AG20443 (cell line): ENCODE measurements around the gene TIGD6.

ENCODE experiments used
- DNase-seq: peaks from one replicate; pipeline ENCODE4 v3.0.0; 2012; ENCODE audit warnings: low spot score, mixed read lengths

Gene TIGD6

GRCh38 chr5:150016537-150016936, 16.1 kb upstream of the TIGD6 start:
- DNase-seq = no peak

GRCh38 chr5:150015415-150015814, 15.0 kb upstream of the TIGD6 start:
- DNase-seq = no peak

DNA sequence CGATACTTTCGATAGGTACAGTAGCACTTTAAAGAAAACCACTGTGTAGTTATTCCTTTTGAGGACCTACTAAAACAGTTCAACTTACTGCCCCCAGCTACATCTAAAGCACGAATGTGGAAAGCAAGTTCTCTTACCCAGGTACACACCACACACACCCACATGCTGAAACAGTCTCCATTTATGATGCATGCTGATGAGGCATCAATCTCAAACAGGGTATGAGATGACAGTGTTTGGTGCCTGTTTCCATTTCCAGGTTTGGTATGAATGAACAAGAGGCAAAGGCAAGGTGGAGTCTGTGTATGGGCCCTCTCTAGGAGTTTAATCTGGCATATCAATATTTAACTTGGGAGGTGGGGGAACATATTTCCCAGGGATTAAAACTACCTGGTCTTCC, 14.0 kb upstream of the TIGD6 start:
- DNase-seq = no peak

DNA sequence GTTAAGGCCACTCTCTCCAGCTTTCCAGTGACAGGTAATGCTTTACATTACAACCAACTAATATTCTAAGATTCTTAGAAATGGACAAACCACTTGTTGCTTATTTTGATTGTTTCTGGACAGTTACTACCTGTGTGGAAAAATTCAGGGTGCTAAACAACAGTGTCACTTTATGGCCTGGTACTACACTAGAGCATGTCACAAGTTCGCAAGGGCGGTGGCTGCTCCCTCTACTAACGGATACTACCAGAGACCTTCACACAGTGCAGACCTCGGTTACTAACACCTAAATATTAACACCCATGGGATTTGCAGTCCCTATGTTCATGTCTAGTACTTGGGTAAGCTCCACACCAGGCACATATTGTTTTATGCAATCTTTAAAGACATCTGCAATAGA, 13.5 kb upstream of the TIGD6 start:
- DNase-seq = no peak

- no peak for DNase-seq
Observed at GRCh38 chr5:150009671-150010387, 9.4 kb upstream of the TIGD6 start.

DNA sequence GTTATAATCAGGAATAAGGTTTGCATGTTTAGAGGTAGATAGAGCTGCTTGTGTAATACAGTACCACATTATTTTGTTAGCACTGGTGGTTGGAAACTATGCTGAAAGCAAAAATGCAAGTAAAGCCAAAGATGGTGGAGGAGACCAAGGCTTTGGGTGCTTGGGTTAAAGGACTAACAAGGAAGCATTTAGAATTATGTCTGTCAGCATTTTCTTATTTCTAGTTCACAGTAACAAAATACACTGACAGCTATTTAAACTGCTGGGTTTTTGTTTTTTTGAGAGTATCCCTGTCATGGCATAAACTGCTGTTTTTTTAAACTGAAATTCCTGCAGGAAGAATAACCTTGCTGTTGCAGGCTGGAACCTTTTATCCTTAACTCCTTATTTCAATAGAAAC, 6.6 kb upstream of the TIGD6 start:
- DNase-seq = no peak

- DNase-seq = no peak
Observed at GRCh38 chr5:150006318-150006717, 5.9 kb upstream of the TIGD6 start.

GRCh38 chr5:150001660-150002486, 1.4 kb upstream of the TIGD6 start:
- DNase-seq = peak; percentile 82

GRCh38 chr5:150000990-150001659, 671 bp upstream of the TIGD6 start:
- peak; percentile 78 for DNase-seq

GRCh38 chr5:149999866-150000255, 593 bp downstream of the TIGD6 start:
- no peak for DNase-seq

DNA sequence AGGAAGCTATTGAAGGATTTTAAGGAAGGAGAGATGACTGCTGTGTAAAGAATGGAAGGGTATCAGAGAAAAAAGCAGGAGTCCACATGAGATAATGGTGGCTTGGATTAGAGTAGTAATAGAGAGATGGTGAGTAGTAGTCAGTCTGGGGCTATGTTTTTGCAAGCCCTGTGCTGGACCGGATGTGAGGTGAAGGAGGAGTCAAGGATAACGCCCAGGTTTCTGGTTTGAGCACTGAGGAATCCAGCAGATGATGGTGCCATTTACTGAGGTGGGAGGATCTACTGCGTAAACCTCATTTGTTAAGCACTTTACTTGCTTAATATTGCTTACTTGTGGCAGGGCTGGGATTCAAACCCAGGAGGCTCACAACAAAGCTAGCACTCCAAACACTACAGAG, 1.1 kb downstream of the TIGD6 start:
- no peak for DNase-seq

DNA sequence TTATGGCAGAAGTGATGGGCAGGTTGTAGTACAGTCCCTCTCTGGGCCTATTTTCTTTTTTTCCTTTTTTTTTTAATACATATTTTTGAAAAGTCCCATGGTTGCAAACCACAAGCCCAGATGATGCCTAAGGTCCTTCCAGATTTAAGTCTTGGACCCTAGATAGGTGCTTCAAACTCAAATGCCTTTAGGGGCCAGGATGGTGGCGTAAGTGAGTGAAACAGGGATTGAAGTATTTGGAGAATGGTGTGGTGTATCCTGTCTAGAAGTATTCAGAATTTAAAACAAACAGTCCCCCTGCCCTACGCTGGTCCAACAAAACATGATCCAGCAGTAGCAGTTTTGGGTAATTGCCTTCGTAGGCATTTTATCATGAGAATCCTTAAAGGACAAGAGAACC, 2.2 kb downstream of the TIGD6 start:
- DNase-seq = no peak

DNA sequence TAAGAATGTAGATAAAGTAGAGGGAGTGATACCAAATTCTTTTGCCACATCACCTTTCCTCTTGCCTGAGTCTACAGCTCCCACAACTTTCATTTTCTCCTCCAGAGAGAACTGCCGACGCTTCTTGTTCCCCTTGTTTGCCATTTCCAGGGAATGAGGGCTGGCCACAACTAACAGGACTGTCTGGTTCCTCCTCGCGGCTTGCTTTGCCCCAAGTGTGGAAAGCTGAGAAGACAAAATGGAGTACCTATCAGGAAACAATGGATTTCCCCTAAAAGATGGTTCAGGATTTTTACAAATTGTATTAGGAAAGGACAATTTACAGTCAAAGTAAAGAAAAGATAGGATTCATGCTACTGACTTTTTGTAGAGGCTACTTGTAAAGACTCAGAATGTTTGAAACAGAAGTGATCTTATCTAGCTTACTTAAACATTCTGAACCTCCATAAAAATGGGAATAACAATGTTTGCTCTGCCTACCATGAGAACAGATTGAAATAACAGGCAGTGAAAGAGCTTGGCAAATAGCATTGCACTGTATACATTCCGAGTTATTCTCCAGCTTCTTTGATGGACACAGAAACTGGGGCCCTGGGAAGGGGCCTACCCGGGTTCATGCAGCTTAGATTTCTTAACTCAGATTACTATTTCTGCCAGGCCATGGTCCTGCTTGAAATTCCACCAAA, 4.1 kb downstream of the TIGD6 start:
- no peak for DNase-seq

DNA sequence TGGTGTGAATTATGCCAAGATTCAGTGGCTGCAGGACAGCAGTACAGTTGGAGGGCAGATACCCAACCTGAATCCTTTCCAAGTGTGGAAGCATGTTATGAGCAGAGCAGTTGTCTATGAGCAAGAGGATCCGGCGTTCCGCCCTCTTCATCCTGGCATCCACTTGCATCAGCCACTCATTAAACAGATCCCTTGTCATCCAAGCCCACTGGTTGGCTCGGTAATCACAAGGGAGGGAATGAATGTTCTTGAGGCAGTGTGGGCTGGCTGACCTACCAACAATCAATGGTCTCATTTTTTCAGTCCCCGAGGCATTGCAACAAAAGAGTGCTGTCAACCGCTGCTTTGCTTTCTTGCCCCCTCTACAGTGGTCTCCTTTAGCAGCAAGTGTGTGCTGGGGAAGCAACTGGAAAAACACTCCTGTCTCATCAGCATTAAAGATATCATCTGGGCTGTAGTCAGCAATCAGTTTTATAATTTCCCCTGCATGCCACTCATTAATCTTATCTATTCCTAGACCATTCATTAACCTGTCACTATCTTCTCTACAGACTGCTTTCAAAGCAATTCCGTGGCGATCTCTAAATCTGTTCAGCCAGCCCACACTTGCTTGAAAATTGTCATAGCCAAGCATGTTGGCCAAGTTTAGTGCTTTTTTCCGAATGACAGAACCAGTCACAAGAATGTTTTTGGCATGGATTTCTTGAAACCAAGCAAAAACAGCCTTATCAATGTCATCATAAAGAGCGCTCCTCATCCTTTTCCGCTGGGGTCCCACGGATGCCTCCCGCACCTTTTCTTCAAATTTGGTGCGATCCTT, 4.9 kb downstream of the TIGD6 start:
- DNase-seq = no peak

DNA sequence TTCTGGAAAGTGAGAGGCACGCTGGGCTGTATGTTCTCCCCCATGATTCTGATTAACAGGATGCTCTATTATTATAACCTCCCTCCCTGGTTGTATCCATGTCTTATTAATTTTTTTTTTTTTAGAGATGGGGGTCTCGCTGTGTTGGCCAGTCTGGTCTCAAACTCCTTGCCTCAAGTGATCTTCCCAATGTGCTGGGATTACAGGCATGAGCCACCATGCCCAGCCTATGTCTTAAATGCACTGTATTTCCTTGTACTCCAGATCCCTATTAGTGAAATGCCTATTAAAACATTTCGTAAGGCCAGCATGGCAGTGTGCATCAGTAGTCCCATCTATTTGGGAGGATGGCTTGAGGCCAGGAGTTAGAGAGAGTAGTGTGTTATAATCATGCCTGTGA, 7.0 kb downstream of the TIGD6 start:
- no peak for DNase-seq

DNA sequence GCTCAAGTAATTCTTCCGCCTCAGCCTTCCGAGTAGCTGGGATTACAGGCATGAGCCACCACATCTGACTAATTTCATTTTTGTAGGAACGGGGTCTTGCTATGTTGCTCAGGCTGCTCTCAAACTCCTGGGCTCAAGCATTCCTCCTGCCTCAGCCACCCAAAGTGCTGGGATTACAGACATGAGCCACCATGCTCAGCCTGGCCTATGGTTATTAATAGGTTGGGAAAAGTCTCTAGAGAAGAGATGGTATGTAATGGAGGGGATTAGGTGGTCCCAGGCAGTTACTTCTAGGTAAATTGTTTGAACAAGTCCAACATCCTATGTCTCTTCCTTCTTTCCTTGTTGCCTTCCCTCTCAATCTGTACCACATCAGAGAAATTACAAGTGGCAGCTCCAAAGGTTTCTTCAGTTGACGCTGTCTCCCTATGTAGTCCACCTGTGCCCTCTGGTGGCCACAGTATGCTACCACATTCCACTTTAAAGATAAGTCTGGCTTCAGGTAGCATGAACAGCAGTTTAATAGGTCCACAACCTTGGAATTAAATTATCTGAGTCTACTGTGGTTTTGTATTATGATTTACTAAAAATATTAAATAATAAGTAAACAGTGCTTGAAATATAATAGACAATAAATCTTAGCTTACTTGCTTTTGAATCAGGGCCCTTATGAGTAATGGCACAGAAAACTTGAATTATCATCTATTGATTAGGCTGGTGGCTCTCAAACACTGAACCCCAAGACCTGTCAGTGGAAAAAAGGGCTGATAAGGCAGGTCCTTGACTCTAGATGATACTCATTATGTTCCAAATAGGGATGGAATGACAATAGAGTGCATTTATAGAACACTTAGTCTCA, 9.7 kb downstream of the TIGD6 start:
- DNase-seq = peak; percentile 74

- DNase-seq = no peak
Observed at GRCh38 chr5:149988126-149988525, 12.3 kb downstream of the TIGD6 start.

GRCh38 chr5:149982505-149982904, 17.9 kb downstream of the TIGD6 start:
- no peak for DNase-seq

DNA sequence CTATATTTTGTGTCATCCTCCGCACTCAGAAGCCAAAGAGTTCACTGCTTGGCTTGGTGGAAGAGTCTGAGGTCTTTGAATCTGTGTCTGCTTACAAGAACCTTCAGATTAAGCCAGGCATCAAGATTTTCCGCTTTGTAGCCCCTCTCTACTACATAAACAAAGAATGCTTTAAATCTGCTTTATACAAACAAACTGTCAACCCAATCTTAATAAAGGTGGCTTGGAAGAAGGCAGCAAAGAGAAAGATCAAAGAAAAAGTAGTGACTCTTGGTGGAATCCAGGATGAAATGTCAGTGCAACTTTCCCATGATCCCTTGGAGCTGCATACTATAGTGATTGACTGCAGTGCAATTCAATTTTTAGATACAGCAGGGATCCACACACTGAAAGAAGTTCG, 19.2 kb downstream of the TIGD6 start:
- DNase-seq = no peak

- DNase-seq = no peak
Observed at GRCh38 chr5:149979896-149980295, 20.6 kb downstream of the TIGD6 start.

- no peak for DNase-seq
Observed at GRCh38 chr5:149975409-149975808, 25.0 kb downstream of the TIGD6 start.
